ENCODE results near the gene CHAT. TPM values are rescaled to one million over a fixed set of nuclear protein-coding genes. Genes with fewer than 3 reads are reported as not detected.

CHAT gene
- total RNA-seq, 2 donors from 2014 or later: not detected

DNA sequence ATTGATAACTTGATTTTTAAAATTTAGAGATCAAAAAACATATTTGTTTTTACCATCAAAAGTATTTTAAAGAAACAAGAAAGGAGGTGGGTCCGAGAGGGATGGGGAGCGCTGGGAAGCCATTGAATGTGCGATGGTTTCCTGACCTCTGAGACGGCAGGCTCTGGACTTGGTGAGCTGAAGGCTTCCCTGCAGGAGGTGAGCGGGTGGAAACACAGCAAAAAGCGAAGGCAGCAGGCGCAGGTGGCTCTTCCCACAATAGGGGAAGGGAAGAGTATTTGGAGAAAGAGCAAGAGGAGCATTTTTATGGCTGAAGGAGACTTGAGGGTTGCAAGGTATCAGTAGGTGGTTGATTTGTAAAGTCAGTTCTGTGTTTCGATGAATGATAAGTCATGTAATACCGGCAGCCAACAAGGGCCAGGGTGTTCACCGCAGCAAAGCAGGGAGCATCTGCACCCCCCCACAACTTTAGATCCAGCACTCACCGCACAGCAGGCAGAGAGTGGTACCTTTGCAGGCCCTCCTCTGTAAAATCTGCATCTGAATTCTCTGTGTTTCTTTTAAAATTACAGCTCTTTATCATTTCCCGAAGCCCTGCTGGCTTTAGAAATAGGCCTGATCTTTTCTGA lies 76.2 kb downstream of the CHAT start:
- Histone ChIP-seq H3K4me3 (no peak overlapping the region), H3K27me3 (replicated peaks; ENCODE audit: insufficient read depth) (no peaks in the 10 kb centered on the region), H3K36me3 (no peaks in the 10 kb centered on the region), H3K4me1 (ENCODE audit: control insufficient read depth in 1 of 2, low read depth in 2 of 2) (no peaks in the 10 kb centered on the region), H3K27ac (no peak overlapping the region), H3K9me3 (no peaks in the 10 kb centered on the region)
- DNase-seq (ENCODE audit: low spot score): no peak
- TF ChIP-seq, protein P1, sequence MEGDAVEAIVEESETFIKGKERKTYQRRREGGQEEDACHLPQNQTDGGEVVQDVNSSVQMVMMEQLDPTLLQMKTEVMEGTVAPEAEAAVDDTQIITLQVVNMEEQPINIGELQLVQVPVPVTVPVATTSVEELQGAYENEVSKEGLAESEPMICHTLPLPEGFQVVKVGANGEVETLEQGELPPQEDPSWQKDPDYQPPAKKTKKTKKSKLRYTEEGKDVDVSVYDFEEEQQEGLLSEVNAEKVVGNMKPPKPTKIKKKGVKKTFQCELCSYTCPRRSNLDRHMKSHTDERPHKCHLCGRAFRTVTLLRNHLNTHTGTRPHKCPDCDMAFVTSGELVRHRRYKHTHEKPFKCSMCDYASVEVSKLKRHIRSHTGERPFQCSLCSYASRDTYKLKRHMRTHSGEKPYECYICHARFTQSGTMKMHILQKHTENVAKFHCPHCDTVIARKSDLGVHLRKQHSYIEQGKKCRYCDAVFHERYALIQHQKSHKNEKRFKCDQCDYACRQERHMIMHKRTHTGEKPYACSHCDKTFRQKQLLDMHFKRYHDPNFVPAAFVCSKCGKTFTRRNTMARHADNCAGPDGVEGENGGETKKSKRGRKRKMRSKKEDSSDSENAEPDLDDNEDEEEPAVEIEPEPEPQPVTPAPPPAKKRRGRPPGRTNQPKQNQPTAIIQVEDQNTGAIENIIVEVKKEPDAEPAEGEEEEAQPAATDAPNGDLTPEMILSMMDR (IDR thresholded peaks at IDR 0.05): no peak
- no peak for ATAC-seq (ENCODE audit: insufficient number of reproducible peaks, low FRiP score, low read depth)

DNA sequence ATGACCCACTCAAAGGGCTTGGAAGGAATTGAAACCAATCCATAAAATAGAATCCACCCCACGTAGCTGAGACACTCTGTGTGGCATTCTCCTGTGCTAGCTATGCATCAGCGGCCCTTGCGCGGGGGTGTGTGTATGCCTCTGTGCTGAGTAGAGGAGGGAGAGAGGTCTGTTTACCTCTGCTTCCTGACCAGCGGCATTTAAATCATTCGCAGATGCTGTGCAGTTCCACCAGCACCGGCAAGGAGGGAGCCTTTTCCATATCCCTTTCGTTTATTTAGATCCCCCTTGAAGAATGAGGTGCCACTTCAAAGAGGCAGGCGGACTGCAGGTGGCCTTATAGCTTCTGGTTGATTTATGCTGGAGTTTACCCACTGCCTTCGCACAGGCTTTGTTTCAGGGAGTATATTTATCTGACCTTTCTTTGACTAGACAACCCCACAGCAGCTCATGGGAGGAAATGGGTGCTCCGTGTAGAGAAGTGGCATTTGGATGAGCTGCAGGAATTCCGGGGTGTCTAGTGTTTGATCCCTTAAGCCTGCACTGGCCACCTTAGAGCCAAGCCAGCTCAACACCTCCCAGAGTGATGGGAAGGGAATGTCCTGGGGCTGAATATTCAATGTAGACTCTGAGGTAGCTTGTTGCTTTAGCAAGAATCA lies 77.0 kb downstream of the CHAT start:
- no peaks in the 10 kb centered on the region for H3K4me1 ChIP-seq (ENCODE audit: control insufficient read depth in 1 of 2, low read depth in 2 of 2)

DNA sequence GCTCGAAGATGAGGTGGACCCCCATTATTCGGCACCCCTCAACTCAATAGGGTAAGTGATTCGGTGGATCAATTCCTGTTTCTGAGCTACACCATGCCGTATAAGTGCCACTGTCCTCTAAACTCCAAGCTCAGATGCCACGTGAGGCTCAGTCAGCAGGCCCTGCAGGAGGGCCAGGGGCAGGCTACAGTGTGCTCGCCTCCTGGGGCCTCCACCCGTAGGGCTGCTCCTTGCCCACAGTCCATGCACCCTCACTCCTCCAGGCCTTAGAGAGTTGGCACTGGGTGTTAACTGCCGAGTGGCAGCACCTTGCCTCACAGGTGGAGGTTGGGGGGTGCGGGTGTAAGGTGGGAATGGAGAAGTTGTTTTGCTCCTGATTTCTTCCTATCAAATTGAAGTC lies 77.8 kb downstream of the CHAT start:
- H3K36me3 ChIP-seq: no peaks in the 10 kb centered on the region
- DNase-seq (ENCODE audit: low spot score) (no peak), ATAC-seq (ENCODE audit: insufficient number of reproducible peaks, low FRiP score, low read depth) (no peak)
- TF ChIP-seq, protein P1 (IDR thresholded peaks at IDR 0.05): no peak
- no peaks in the 10 kb centered on the region for H3K9me3 ChIP-seq
- no peaks in the 10 kb centered on the region for H3K27me3 ChIP-seq (replicated peaks; ENCODE audit: insufficient read depth)
- no peak overlapping the region for H3K27ac ChIP-seq
- no peaks in the 10 kb centered on the region for H3K4me1 ChIP-seq (ENCODE audit: control insufficient read depth in 1 of 2, low read depth in 2 of 2)
- H3K4me3 ChIP-seq: no peak overlapping the region

More for the DNA sequence above, 77.0 kb downstream of the CHAT start:
- no peak overlapping the region for H3K4me3 ChIP-seq
- no peaks in the 10 kb centered on the region for H3K9me3 ChIP-seq
- no peaks in the 10 kb centered on the region for H3K36me3 ChIP-seq
- TF ChIP-seq, protein P1 (IDR thresholded peaks at IDR 0.05): no peak
- DNase-seq (ENCODE audit: low spot score) (no peak), ATAC-seq (ENCODE audit: insufficient number of reproducible peaks, low FRiP score, low read depth) (no peak)
- H3K27me3 ChIP-seq (replicated peaks; ENCODE audit: insufficient read depth): no peaks in the 10 kb centered on the region
- H3K27ac ChIP-seq: no peak overlapping the region

DNA sequence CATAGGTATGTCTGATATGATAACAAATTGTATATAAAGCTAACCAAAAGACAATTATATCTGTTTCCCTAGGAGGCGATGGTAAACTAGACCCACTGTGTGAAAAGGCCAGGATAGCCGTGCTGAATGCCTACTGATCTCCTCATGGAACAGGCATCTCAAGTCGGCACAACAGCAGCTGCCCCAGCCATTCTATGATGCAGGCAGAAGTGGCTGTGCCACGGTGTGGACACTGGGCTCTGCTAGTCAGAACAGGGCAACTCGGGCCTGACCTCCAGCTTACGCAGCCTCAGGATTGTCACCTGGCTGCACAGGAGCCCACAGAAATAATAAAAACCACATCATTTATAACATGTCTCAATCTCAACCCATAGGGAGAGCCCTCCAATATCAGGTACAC lies 80.6 kb downstream of the CHAT start:
- TF ChIP-seq, protein P1 (IDR thresholded peaks at IDR 0.05): no peak

DNA sequence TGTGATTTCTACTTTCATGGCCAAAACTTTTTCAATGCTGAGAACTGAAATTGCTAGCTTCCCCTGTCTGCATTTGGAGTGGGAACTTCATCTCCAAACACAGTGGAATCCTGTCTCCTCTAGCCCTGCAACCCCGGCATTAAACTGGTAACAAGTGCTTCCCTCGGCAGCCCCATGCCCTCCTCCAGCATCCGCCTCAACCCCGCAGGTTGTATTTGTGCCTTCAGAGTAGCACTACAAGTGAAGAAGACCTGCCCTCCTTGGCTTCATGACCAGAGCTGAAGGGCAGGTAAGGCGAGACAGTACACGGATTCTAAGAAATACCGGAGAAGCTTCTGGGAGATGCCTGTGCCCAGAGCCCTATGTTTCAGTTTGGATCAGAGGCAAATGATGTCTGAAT lies 82.5 kb downstream of the CHAT start:
- Histone ChIP-seq H3K4me1 (ENCODE audit: control insufficient read depth in 1 of 2, low read depth in 2 of 2) (no peaks in the 10 kb centered on the region), H3K4me3 (no peak overlapping the region), H3K9me3 (no peaks in the 10 kb centered on the region), H3K27me3 (replicated peaks; ENCODE audit: insufficient read depth) (no peaks in the 10 kb centered on the region), H3K36me3 (no peaks in the 10 kb centered on the region), H3K27ac (no peak overlapping the region)
- DNase-seq (ENCODE audit: low spot score): no peak
- TF ChIP-seq, protein P1 (IDR thresholded peaks at IDR 0.05): no peak
- no peak for ATAC-seq (ENCODE audit: insufficient number of reproducible peaks, low FRiP score, low read depth)

More for the DNA sequence above, 80.6 kb downstream of the CHAT start:
- Histone ChIP-seq H3K4me1 (ENCODE audit: control insufficient read depth in 1 of 2, low read depth in 2 of 2) (no peaks in the 10 kb centered on the region), H3K27ac (no peak overlapping the region), H3K9me3 (no peaks in the 10 kb centered on the region), H3K27me3 (replicated peaks; ENCODE audit: insufficient read depth) (no peaks in the 10 kb centered on the region), H3K4me3 (no peak overlapping the region), H3K36me3 (no peaks in the 10 kb centered on the region)
- no peak for DNase-seq (ENCODE audit: low spot score)
- no peak for ATAC-seq (ENCODE audit: insufficient number of reproducible peaks, low FRiP score, low read depth)

Data from thoracic aorta (tissue), 2 donors.